Measurements from ENCODE around the gene LRP2. TPM values are rescaled to one million over a fixed set of nuclear protein-coding genes. Genes with fewer than 3 reads are reported as not detected.
A peak's percentile ranks its signal among the peaks of the same experiment; 100 is the strongest.

LRP2 gene
- total and polyA plus RNA-seq, 2 donors from 2014 or later: 44.7 to 85.4 TPM

DNA sequence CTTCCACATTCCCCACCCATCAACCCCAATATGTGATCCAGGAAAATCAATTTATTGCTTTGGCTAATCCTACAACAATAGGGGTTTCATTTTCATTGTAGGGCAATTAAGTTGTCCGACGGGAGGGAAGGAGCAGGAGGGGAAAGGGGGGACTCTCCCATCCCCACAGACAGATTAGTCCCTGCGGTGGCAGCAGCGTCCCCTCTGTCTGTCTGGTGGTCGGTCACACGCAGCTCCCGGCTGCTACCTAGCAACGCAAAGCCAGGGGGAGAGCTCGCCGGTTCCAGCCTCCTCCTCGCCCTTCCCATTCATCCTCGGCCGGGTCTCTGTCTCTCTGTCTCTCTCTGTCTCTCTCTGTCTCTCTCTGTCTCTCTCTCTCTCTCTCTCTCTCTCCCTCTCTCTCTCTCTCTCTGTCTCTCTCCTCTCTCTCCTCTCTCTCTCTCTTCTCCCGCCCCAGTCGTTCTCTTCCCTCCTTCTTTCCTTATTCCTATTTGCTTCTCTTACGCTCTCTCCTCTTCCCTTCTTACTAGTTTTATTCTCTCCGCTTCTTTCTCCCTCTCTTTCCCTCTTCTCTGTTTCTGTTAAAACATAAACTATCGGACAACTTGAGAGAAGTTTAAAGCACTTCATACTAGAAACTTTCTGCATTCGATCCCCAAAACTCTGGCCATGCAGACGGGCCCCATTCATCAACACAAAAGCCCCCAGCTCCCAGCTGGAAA is 1.2 kb downstream of the LRP2 start:
- DNase-seq: peak in 3 of 5 donors; percentile 24 to 47 (median 27)
- TF ChIP-seq, protein P1, sequence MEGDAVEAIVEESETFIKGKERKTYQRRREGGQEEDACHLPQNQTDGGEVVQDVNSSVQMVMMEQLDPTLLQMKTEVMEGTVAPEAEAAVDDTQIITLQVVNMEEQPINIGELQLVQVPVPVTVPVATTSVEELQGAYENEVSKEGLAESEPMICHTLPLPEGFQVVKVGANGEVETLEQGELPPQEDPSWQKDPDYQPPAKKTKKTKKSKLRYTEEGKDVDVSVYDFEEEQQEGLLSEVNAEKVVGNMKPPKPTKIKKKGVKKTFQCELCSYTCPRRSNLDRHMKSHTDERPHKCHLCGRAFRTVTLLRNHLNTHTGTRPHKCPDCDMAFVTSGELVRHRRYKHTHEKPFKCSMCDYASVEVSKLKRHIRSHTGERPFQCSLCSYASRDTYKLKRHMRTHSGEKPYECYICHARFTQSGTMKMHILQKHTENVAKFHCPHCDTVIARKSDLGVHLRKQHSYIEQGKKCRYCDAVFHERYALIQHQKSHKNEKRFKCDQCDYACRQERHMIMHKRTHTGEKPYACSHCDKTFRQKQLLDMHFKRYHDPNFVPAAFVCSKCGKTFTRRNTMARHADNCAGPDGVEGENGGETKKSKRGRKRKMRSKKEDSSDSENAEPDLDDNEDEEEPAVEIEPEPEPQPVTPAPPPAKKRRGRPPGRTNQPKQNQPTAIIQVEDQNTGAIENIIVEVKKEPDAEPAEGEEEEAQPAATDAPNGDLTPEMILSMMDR (IDR thresholded peaks at IDR 0.05; ENCODE audit: borderline replicate concordance, extremely low read depth, insufficient read depth): no peak
- Histone ChIP-seq H3K36me3 (ENCODE audit: control insufficient read depth in 2 of 3, insufficient read depth in 3 of 3, low read length in 3 of 3) (peaks cover 0 to 6% (median 0%) of the 10 kb centered on the region in 3 donors), H3K9ac (ENCODE audit: low read length in 3 of 3) (peak overlapping the region; percentile 31 to 74 (median 53)), H3K27me3 (ENCODE audit: control insufficient read depth, insufficient read depth, low read length) (peaks cover 16% of the 10 kb centered on the region), H3K4me3 (ENCODE audit: low read length in 3 of 3) (peak overlapping the region; percentile 60 to 82 (median 67)), H3K4me1 (ENCODE audit: control insufficient read depth in 2 of 3, insufficient read depth in 2 of 3, low read depth in 1 of 3, low read length in 3 of 3) (peaks cover 0 to 20% (median 0%) of the 10 kb centered on the region in 3 donors), H3K9me3 (ENCODE audit: control insufficient read depth in 2 of 3, insufficient read depth in 1 of 3, low read length in 3 of 3) (no peaks in the 10 kb centered on the region), H3K27ac (ENCODE audit: low read depth in 2 of 2, low read length in 2 of 2) (peak overlapping the region; percentile 52 to 72)
- intact Hi-C loops (cut with DNase I): no loop called here
- no peak for FAIRE-seq

DNA sequence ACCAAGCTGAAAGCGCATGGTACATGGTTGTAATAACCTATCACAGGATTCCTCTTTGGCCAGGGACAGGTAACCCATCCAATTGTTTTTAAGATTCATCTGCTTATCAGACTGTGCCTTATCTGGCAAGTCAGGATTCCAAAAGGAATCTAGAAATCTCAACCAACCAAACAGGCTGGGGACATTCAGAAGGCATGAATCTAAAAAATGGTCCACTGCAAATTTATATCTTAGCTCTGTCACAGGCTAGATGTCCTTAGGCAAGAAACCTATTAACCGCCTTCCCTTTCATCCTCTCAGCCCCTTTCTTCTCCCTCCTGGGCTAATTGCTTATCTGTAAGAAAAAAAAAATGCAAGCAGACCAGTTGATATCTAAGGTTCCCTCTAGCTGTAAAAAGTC is 4.3 kb downstream of the LRP2 start:
- Histone ChIP-seq H3K4me3 (ENCODE audit: low read length in 3 of 3) (peak overlapping the region in 2 of 3 donors; percentile 36 to 46), H3K27me3 (ENCODE audit: control insufficient read depth, insufficient read depth, low read length) (peaks cover 10% of the 10 kb centered on the region), H3K27ac (ENCODE audit: low read depth in 2 of 2, low read length in 2 of 2) (no peak overlapping the region), H3K4me1 (ENCODE audit: control insufficient read depth in 2 of 3, insufficient read depth in 2 of 3, low read depth in 1 of 3, low read length in 3 of 3) (peaks cover 0 to 9% (median 3%) of the 10 kb centered on the region in 3 donors), H3K36me3 (ENCODE audit: control insufficient read depth in 2 of 3, insufficient read depth in 3 of 3, low read length in 3 of 3) (peaks cover 0 to 6% (median 0%) of the 10 kb centered on the region in 3 donors), H3K9me3 (ENCODE audit: control insufficient read depth in 2 of 3, insufficient read depth in 1 of 3, low read length in 3 of 3) (no peaks in the 10 kb centered on the region), H3K9ac (ENCODE audit: low read length in 3 of 3) (no peak overlapping the region)
- no peak for FAIRE-seq
- intact Hi-C loops (cut with DNase I): no loop called here
- TF ChIP-seq, protein P1 (IDR thresholded peaks at IDR 0.05; ENCODE audit: borderline replicate concordance, extremely low read depth, insufficient read depth): no peak
- no peak for DNase-seq

DNA sequence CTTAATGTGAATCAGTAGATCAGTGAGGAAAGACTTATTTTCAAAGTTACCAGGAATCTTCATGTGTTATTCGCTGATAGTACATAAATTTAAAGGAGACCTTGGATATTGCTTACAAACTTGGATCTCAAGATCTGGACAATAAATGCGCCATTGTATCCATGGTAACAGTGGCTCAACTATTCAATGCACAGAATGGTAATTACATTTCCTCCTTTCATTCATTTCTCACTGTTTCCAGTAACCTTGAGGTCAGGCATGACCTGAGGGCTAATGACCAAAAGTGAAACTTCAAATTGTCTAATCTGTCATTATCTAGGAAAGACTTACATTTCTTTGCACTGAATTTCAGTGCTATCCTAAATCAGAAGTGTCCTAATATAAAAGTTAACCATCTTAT is 8.1 kb downstream of the LRP2 start:
- TF ChIP-seq, protein P1 (IDR thresholded peaks at IDR 0.05; ENCODE audit: borderline replicate concordance, extremely low read depth, insufficient read depth): no peak
- Histone ChIP-seq H3K9ac (ENCODE audit: low read length in 3 of 3) (no peak overlapping the region), H3K4me3 (ENCODE audit: low read length in 3 of 3) (peak overlapping the region in 1 of 3 donors; percentile 3), H3K27ac (ENCODE audit: low read depth in 2 of 2, low read length in 2 of 2) (peak overlapping the region in 1 of 2 donors; percentile 33), H3K27me3 (ENCODE audit: control insufficient read depth, insufficient read depth, low read length) (no peaks in the 10 kb centered on the region), H3K4me1 (ENCODE audit: control insufficient read depth in 2 of 3, insufficient read depth in 2 of 3, low read depth in 1 of 3, low read length in 3 of 3) (peaks cover 0 to 3% (median 2%) of the 10 kb centered on the region in 3 donors), H3K9me3 (ENCODE audit: control insufficient read depth in 2 of 3, insufficient read depth in 1 of 3, low read length in 3 of 3) (no peaks in the 10 kb centered on the region), H3K36me3 (ENCODE audit: control insufficient read depth in 2 of 3, insufficient read depth in 3 of 3, low read length in 3 of 3) (no peaks in the 10 kb centered on the region)
- intact Hi-C loops (cut with DNase I): no loop called here
- DNase-seq (no peak), FAIRE-seq (no peak)
